Choroid plexus epithelial cell (primary cell): ENCODE measurements around the gene ITGA1.

Experiments
- DNase-seq: peaks from one replicate; pipeline ENCODE4 v3.0.0-alpha.2; 2010; ENCODE audit warnings: low read depth
- H3K4me3 ChIP-seq: 2 replicates; pipeline ENCODE4 v1.5.1; 2011; ENCODE audit warnings: low read depth, mild to moderate bottlenecking, control low read depth, low read length, moderate library complexity
- CTCF ChIP-seq: conservative IDR thresholded peaks from 2 replicates; pipeline ENCODE4 v1.5.1; 2011; ENCODE audit warnings: low read depth, mild to moderate bottlenecking, control low read depth, inconsistent platforms, low read length, moderate library complexity

Gene ITGA1

GRCh38 chr5:52837068-52837467 is 49.4 kb downstream of the ITGA1 start:
- H3K4me3 ChIP-seq, result peak overlapping the region; percentile 15
- peak; percentile 55 for TF ChIP-seq CTCF
- peak; percentile 89 for DNase-seq

GRCh38 chr5:52837591-52838001 is 49.9 kb downstream of the ITGA1 start:
- peak overlapping the region; percentile 15 for H3K4me3 ChIP-seq
- peak; percentile 87 for DNase-seq
- no peak for TF ChIP-seq CTCF

GRCh38 chr5:52838326-52839015 is 50.8 kb downstream of the ITGA1 start:
- TF ChIP-seq CTCF, result no peak
- H3K4me3 ChIP-seq, result no peak overlapping the region
- peak; percentile 82 for DNase-seq

- no peak for TF ChIP-seq CTCF
- no peak overlapping the region for H3K4me3 ChIP-seq
- no peak for DNase-seq
Measured at GRCh38 chr5:52839285-52839684, 51.6 kb downstream of the ITGA1 start.

- no peak overlapping the region for H3K4me3 ChIP-seq
- DNase-seq, result peak; percentile 98
- no peak for TF ChIP-seq CTCF
Measured at GRCh38 chr5:52840277-52841050, 52.7 kb downstream of the ITGA1 start.

GRCh38 chr5:52841114-52841513 is 53.4 kb downstream of the ITGA1 start:
- no peak for TF ChIP-seq CTCF
- DNase-seq, result peak; percentile 28
- no peak overlapping the region for H3K4me3 ChIP-seq
